IMR-90 (cell line): ENCODE measurements around the gene CLTCL1. TPM values are rescaled to one million over a fixed set of nuclear protein-coding genes. Genes with fewer than 3 reads are reported as not detected.

Experiments
- ATAC-seq: fragments of 200-7000 bp; cut with Tn5 transposase; 2 replicates; pipeline ENCODE4 v1.9.1; 2020; ENCODE audit warnings: low read depth, mild to moderate bottlenecking, moderate library complexity
- BruUV-seq: library from RNA; stranded (reverse); fragments of 400-500 nt; replicated peaks from 2 replicates; lab custom pipeline; 2021; lab: Mats Ljungman, UMichigan
- CTCF ChIA-PET: fragments of 300-600 bp; formaldehyde crosslinking; extraction: SDS; loops from one replicate; lab custom pipeline; 2021; ENCODE audit warnings: antibody characterized with exemption; lab: Yijun Ruan, JAX
- POLR2A ChIA-PET: fragments of 300-600 bp; sonication (Branson Sonifier 250); formaldehyde crosslinking; loops from one replicate; lab custom pipeline; 2022; ENCODE audit warnings: antibody characterized with exemption; ENCODE audit not compliant: unreplicated experiment; lab: Charles Lee
- DNase-seq: peaks from one replicate; pipeline ENCODE4 v3.0.0; 2013
- H2AFZ ChIP-seq: replicated peaks from 2 replicates; pipeline ENCODE3; 2013; ENCODE audit warnings: low read length, mild to moderate bottlenecking; ENCODE audit not compliant: poor library complexity
- H2AK5ac ChIP-seq: 2 replicates; pipeline ENCODE4 v1.6.1; 2013; ENCODE audit warnings: low read depth, low read length, inconsistent platforms
- H2AK9ac ChIP-seq: replicated peaks from 2 replicates; pipeline ENCODE3; 2013; ENCODE audit warnings: mild to moderate bottlenecking, low read depth, low read length, moderate library complexity; ENCODE audit not compliant: poor library complexity
- H2BK120ac ChIP-seq: 2 replicates; pipeline ENCODE4 v1.6.1; 2013; ENCODE audit warnings: low read depth, low read length, inconsistent platforms
- H2BK15ac ChIP-seq: 3 replicates; pipeline ENCODE4 v1.6.1; 2013; ENCODE audit warnings: low read depth, low read length, inconsistent platforms
- H2BK20ac ChIP-seq: 2 replicates; pipeline ENCODE4 v1.6.1; 2013; ENCODE audit warnings: low read depth, mild to moderate bottlenecking, inconsistent platforms, low read length, moderate library complexity
- H2BK5ac ChIP-seq: 2 replicates; pipeline ENCODE4 v1.6.1; 2013; ENCODE audit warnings: mild to moderate bottlenecking, low read depth, low read length, inconsistent platforms; ENCODE audit not compliant: poor library complexity, severe bottlenecking
- H3K14ac ChIP-seq: replicated peaks from 2 replicates; pipeline ENCODE4 v1.6.1; 2013; ENCODE audit warnings: low read depth, low read length, inconsistent platforms
- H3K18ac ChIP-seq: 2 replicates; pipeline ENCODE4 v1.6.1; 2013; ENCODE audit warnings: low read depth, low read length, control low read depth
- H3K23ac ChIP-seq: 2 replicates; pipeline ENCODE4 v1.6.1; 2013; ENCODE audit warnings: low read depth, low read length, inconsistent platforms
- H3K27ac ChIP-seq: 2 replicates; pipeline ENCODE4 v1.5.1; 2013; ENCODE audit warnings: mild to moderate bottlenecking, control low read depth, low read length; ENCODE audit not compliant: insufficient read depth
- H3K27me3 ChIP-seq: 2 replicates; pipeline ENCODE4 v1.6.1; 2013; ENCODE audit warnings: low read length; ENCODE audit not compliant: control insufficient read depth, insufficient read depth
- H3K36me3 ChIP-seq: 2 replicates; pipeline ENCODE4 v1.6.1; 2013; ENCODE audit warnings: low read length, mixed read lengths; ENCODE audit not compliant: control insufficient read depth, insufficient read depth
- H3K4ac ChIP-seq: 2 replicates; pipeline ENCODE4 v1.6.1; 2013; ENCODE audit warnings: low read depth, low read length, inconsistent platforms
- H3K4me1 ChIP-seq: 2 replicates; pipeline ENCODE4 v1.6.1; 2013; ENCODE audit warnings: low read length, mixed read lengths; ENCODE audit not compliant: control insufficient read depth, insufficient read depth
- H3K4me2 ChIP-seq: 2 replicates; pipeline ENCODE4 v1.6.1; 2013; ENCODE audit warnings: low read depth, mild to moderate bottlenecking, control low read depth, low read length, moderate library complexity
- H3K4me3 ChIP-seq: 2 replicates; pipeline ENCODE4 v1.5.1; 2013; ENCODE audit warnings: low read depth, mild to moderate bottlenecking, control low read depth, low read length, moderate library complexity; ENCODE audit not compliant: insufficient read depth
- H3K56ac ChIP-seq: 2 replicates; pipeline ENCODE4 v1.6.1; 2013; ENCODE audit warnings: low read length, inconsistent platforms; ENCODE audit not compliant: insufficient read depth; ENCODE audit errors: extremely low read depth
- H3K79me1 ChIP-seq, 2 experiments: 2 replicates each; pipeline ENCODE4 v1.6.1; 2013; ENCODE audit warnings: low read length in 2 of 2, inconsistent platforms in 1 of 2, low read depth in 1 of 2
- H3K9ac ChIP-seq: 2 replicates; pipeline ENCODE4 v1.6.1; 2013; ENCODE audit warnings: low read depth, low read length, control low read depth
- H3K9me1 ChIP-seq: 2 replicates; pipeline ENCODE4 v1.6.1; 2013; ENCODE audit warnings: low read length, inconsistent platforms; ENCODE audit not compliant: insufficient read depth
- H3K9me3 ChIP-seq: 2 replicates; pipeline ENCODE4 v1.6.1; 2013; ENCODE audit warnings: low read length; ENCODE audit not compliant: control insufficient read depth, insufficient read depth
- H4K20me1 ChIP-seq: 2 replicates; pipeline ENCODE4 v1.6.1; 2013; ENCODE audit warnings: low read length, inconsistent platforms; ENCODE audit not compliant: insufficient read depth
- H4K5ac ChIP-seq: 2 replicates; pipeline ENCODE4 v1.6.1; 2013; ENCODE audit warnings: mild to moderate bottlenecking, low read depth, low read length, control low read depth
- H4K8ac ChIP-seq, 2 experiments: 2 replicates each; pipeline ENCODE4 v1.6.1; 2013; ENCODE audit warnings: low read depth in 2 of 2, low read length in 2 of 2, control low read depth in 1 of 2, inconsistent platforms in 1 of 2
- H4K91ac ChIP-seq: 2 replicates; pipeline ENCODE4 v1.6.1; 2013; ENCODE audit warnings: low read depth, low read length, inconsistent platforms; ENCODE audit not compliant: insufficient read depth
- CHD1 ChIP-seq: IDR thresholded peaks from 2 replicates; pipeline ENCODE4 v1.6.1; 2012; ENCODE audit warnings: low read depth, low read length, improper control_type of control experiment
- CTCF ChIP-seq: conservative IDR thresholded peaks from 2 replicates; pipeline ENCODE4 v1.5.1; 2012; ENCODE audit warnings: mild to moderate bottlenecking, low read depth, low read length, improper control_type of control experiment
- MXI1 ChIP-seq: IDR thresholded peaks from 2 replicates; pipeline ENCODE4 v1.6.1; 2012; ENCODE audit warnings: low read depth, mild to moderate bottlenecking, low read length, moderate library complexity, borderline replicate concordance
- NFE2L2 ChIP-seq: fragments of 150-350 bp; IDR thresholded peaks from 2 replicates; pipeline ENCODE4 v1.6.1; 2016; ENCODE audit warnings: low read depth, mild to moderate bottlenecking, low read length
- RCOR1 ChIP-seq: IDR thresholded peaks from 2 replicates; pipeline ENCODE4 v1.6.1; 2012; ENCODE audit warnings: mild to moderate bottlenecking, low read length, improper control_type of control experiment; ENCODE audit not compliant: insufficient replicate concordance
- WGBS, 2 experiments: methylation state at CpG; one replicate each; pipeline versions ENCODE4 v1.1.5 to v1.1.7; 2013; ENCODE audit warnings: missing lambda C conversion rate in 2 of 2; ENCODE audit not compliant: insufficient read length in 1 of 2; ENCODE audit errors: extremely low coverage in 2 of 2; 5-methylcytosine and 5-hydroxymethylcytosine counted together
- dilution Hi-C: fragments of 300-500 bp; cut with HindIII; formaldehyde crosslinking; loops from one replicate; pipeline ENCODE4 v1.14.3; 2018; ENCODE audit warnings: low sequenced_read_pairs; ENCODE audit not compliant: unreplicated experiment
- in situ Hi-C: fragments of 300-500 bp; cut with MboI; formaldehyde crosslinking; loops from 3 replicates; pipeline ENCODE4 v1.14.3; 2019; ENCODE audit warnings: low sequenced_read_pairs, inconsistent platforms, mixed read lengths
- intact Hi-C: fragments of 100-400 bp; cut with micrococcal nuclease; formaldehyde crosslinking; loops from 2 replicates; pipeline ENCODE4 v1.10.0; 2022
- polyA plus RNA-seq, 3 experiments: library from polyadenylated mRNA; depleted of rRNA; stranded (reverse); fragments of >200 nt; gene quantifications; 2 replicates each; pipeline ENCODE4 v1.2.3, GENCODE V29; 2012; ENCODE audit warnings: low replicate concordance in 1 of 3
- total RNA-seq: library from RNA; depleted of rRNA; stranded (reverse); fragments of >200 nt; gene quantifications from 2 replicates; pipeline ENCODE4 v1.2.3, GENCODE V29; 2012
- TF ChIP-seq, protein P1 (sequence below): fragments of 150-350 bp; IDR thresholded peaks from 2 replicates; pipeline ENCODE4 v1.6.1; 2017; ENCODE audit warnings: mild to moderate bottlenecking, antibody characterized with exemption, low read length, low read depth

Gene CLTCL1
- total and polyA plus RNA-seq, 2 of the 4 experiments (the other 2 are of a cell fraction), result 6.2 to 8.1 TPM

- Histone ChIP-seq H2BK5ac (no peak overlapping the region), H2BK15ac (no peak overlapping the region), H3K14ac (no peak overlapping the region), H3K4me1 (peaks cover 17% of the 10 kb centered on the region), H2AK9ac (no peak overlapping the region), H2AFZ (no peak overlapping the region), H3K27me3 (no peaks in the 10 kb centered on the region), H3K23ac (no peak overlapping the region), H4K8ac (no peak overlapping the region), H4K5ac (no peak overlapping the region), H3K79me1 (peaks cover 2 to 23% of the 10 kb centered on the region in 2 experiments; a peak in 3 of 4 replicates), H3K9ac (no peak overlapping the region), H2AK5ac (no peak overlapping the region), H4K91ac (no peak overlapping the region), H3K27ac (no peak overlapping the region), H3K9me3 (no peaks in the 10 kb centered on the region), H3K36me3 (peaks cover 7% of the 10 kb centered on the region), H2BK20ac (no peak overlapping the region), H3K4me2 (no peak overlapping the region), H3K18ac (no peak overlapping the region), H3K4me3 (no peak overlapping the region), H3K56ac (no peak overlapping the region), H3K9me1 (peaks cover 3% of the 10 kb centered on the region; the same call in 1 of the 2 replicates), H3K4ac (no peak overlapping the region), H4K20me1 (peaks cover 11% of the 10 kb centered on the region), H2BK120ac (no peak overlapping the region)
- CTCF ChIA-PET, result no interaction called here
- no TSS peak for BruUV-seq
- in situ Hi-C loops, result loop anchor here (10.0 kb wide), 1 partner anchor 174 kb away; no protein-coding TSS in a partner anchor
- dilution Hi-C loops, result no loop called here
- TF ChIP-seq, protein P1, sequence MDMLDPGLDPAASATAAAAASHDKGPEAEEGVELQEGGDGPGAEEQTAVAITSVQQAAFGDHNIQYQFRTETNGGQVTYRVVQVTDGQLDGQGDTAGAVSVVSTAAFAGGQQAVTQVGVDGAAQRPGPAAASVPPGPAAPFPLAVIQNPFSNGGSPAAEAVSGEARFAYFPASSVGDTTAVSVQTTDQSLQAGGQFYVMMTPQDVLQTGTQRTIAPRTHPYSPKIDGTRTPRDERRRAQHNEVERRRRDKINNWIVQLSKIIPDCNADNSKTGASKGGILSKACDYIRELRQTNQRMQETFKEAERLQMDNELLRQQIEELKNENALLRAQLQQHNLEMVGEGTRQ, result no peak
- TF ChIP-seq RCOR1 (no peak), MXI1 (no peak), NFE2L2 (no peak), CTCF (no peak), CHD1 (no peak)
- DNase-seq (no peak), ATAC-seq (no peak)
- WGBS, 2 experiments, result 71% methylated on average over 5 of the region's 11 CpGs; no CpG with 5 or more reads in 1 of the 2 experiments
- POLR2A ChIA-PET, result no interaction called here
- intact Hi-C loops, result no loop called here
These were observed 110.6 kb downstream of the CLTCL1 start for GRCh38 chr22:19180740-19181410.
